Measurements from ENCODE around the gene KAT6B. TPM values are rescaled to one million over a fixed set of nuclear protein-coding genes. Genes with fewer than 3 reads are reported as not detected.
"Not testable (repeated sequence)": the region's sequence is repeated elsewhere in the genome, so short reads cannot be mapped to it uniquely, and the experiment has no call there.

KAT6B gene
- 10 to 100 TPM; 16.9 to 21.3 (median 18.8) TPM for total RNA-seq
- polyA plus RNA-seq: 1 to 10 TPM; 2.1 to 7.2 (median 5.0) TPM
- long read RNA-seq, donor 1, full-length matches to known transcripts: 2 of 8 reads
- long read RNA-seq, donor 1, partial matches to known transcripts: 2 of 8 reads
- long read RNA-seq, donor 1, other reads (novel, unspliced or antisense): 4 of 8 reads
- long read RNA-seq, donor 2, partial matches to known transcripts: 4 of 8 reads
- long read RNA-seq, donor 2, other reads (novel, unspliced or antisense): 4 of 8 reads

- H3K4me1 ChIP-seq: peaks cover 49% of the 10 kb centered on the region
- WGBS, 3 donors: 0 to 2% (median 1%) methylated on average over 38 to 67 of the region's 67 CpGs
- intact Hi-C loops (cut with DNase I): loop anchor here in 1 of 2 donors (5.0 to 10.0 kb wide), 2 partner anchors 161 to 408 kb away; partner anchors contain the start of gene COMTD1
- H3K9me3 ChIP-seq: no peaks in the 10 kb centered on the region
- peak; percentile 17 for TF ChIP-seq CTCF (IDR thresholded peaks at IDR 0.05)
- H3K27me3 ChIP-seq (ENCODE audit: insufficient read depth in 3 of 3, low read length in 2 of 3): no peaks in the 10 kb centered on the region
- peak; percentile 100 for DNase-seq
- H3K36me3 ChIP-seq (ENCODE audit: insufficient read depth in 1 of 2, low read depth in 1 of 2): no peaks in the 10 kb centered on the region
- peak within 1 kb of the TSS; percentile 97 for H3K27ac ChIP-seq
- peak within 1 kb of the TSS; percentile 95 for H3K4me3 ChIP-seq
- peak; percentile 86 to 91 (median 87) for ATAC-seq
Measured at GRCh38 chr10:74826142-74827044, at the start of gene KAT6B. KAT6B (plus strand) TSS chr10:74826600; CDS start chr10:74842858, 16,258 bp downstream.

- TF ChIP-seq CTCF (IDR thresholded peaks at IDR 0.05): no peak
Measured at GRCh38 chr10:74778436-74779094, 47.8 kb upstream of the KAT6B start.

GRCh38 chr10:74781870-74782269, 44.5 kb upstream of the KAT6B start:
- ATAC-seq; H3K4me3 ChIP-seq; H3K9me3 ChIP-seq; H3K36me3 ChIP-seq (ENCODE audit: insufficient read depth in 1 of 2, low read depth in 1 of 2); intact Hi-C loops (cut with DNase I); H3K27ac ChIP-seq; DNase-seq; H3K4me1 ChIP-seq; H3K27me3 ChIP-seq (ENCODE audit: insufficient read depth in 3 of 3, low read length in 2 of 3): not testable (repeated sequence)
- WGBS, 3 donors: 89 to 94% (median 92%) methylated on average over 4 of the region's 4 CpGs

More at GRCh38 chr10:74778436-74779094, 47.8 kb upstream of the KAT6B start:
- 79 to 83% (median 80%) methylated on average over 12 of the region's 12 CpGs for WGBS, 3 donors
- no peak for DNase-seq
- no peak for ATAC-seq
- intact Hi-C loops (cut with DNase I): no loop called here
- no peaks in the 10 kb centered on the region for H3K4me1 ChIP-seq
- H3K27me3 ChIP-seq (ENCODE audit: insufficient read depth in 3 of 3, low read length in 2 of 3): no peaks in the 10 kb centered on the region
- H3K4me3 ChIP-seq: no peak overlapping the region
- H3K36me3 ChIP-seq (ENCODE audit: insufficient read depth in 1 of 2, low read depth in 1 of 2): no peaks in the 10 kb centered on the region
- peaks cover 7% of the 10 kb centered on the region for H3K9me3 ChIP-seq
- no peak overlapping the region for H3K27ac ChIP-seq

- WGBS, 3 donors: 74 to 82% (median 74%) methylated on average over 1 of the region's 1 CpG
- DNase-seq (no peak), ATAC-seq (no peak)
- Histone ChIP-seq H3K27me3 (ENCODE audit: insufficient read depth in 3 of 3, low read length in 2 of 3) (no peaks in the 10 kb centered on the region), H3K27ac (no peak overlapping the region), H3K4me1 (no peaks in the 10 kb centered on the region), H3K4me3 (no peak overlapping the region), H3K36me3 (ENCODE audit: insufficient read depth in 1 of 2, low read depth in 1 of 2) (no peaks in the 10 kb centered on the region), H3K9me3 (no peaks in the 10 kb centered on the region)
- intact Hi-C loops (cut with DNase I): no loop called here
- no peak for TF ChIP-seq CTCF (IDR thresholded peaks at IDR 0.05)
Measured at GRCh38 chr10:74784462-74784861, 41.9 kb upstream of the KAT6B start.

- Histone ChIP-seq H3K27me3 (ENCODE audit: insufficient read depth in 3 of 3, low read length in 2 of 3) (no peaks in the 10 kb centered on the region), H3K9me3 (no peaks in the 10 kb centered on the region), H3K4me1 (no peaks in the 10 kb centered on the region), H3K36me3 (ENCODE audit: insufficient read depth in 1 of 2, low read depth in 1 of 2) (no peaks in the 10 kb centered on the region), H3K27ac (no peak overlapping the region), H3K4me3 (no peak overlapping the region)
- no peak for TF ChIP-seq CTCF (IDR thresholded peaks at IDR 0.05)
- DNase-seq (no peak), ATAC-seq (no peak)
- intact Hi-C loops (cut with DNase I): no loop called here
- WGBS, 3 donors: 77 to 89% (median 86%) methylated on average over 4 of the region's 4 CpGs
Measured at GRCh38 chr10:74786126-74786525, 40.3 kb upstream of the KAT6B start.
